MM.1S (cell line): ENCODE data around the gene ANO5.

Experiments used
- DNase-seq: peaks from one replicate; pipeline ENCODE4 v3.0.0-alpha.2; 2015
- H2AFZ ChIP-seq: fragments of 300-600 bp; sonication (generic); 2 replicates; pipeline ENCODE4 v1.6.0; 2016; ENCODE audit warnings: antibody characterized with exemption, low read length
- H3F3A ChIP-seq: fragments of 300-600 bp; sonication (generic); 2 replicates; pipeline ENCODE4 v1.6.1; 2016; ENCODE audit warnings: mild to moderate bottlenecking, antibody characterized with exemption, low read length, moderate library complexity, mixed read lengths; ENCODE audit not compliant: insufficient read depth
- H3K27ac ChIP-seq: fragments of 300-600 bp; sonication (generic); 2 replicates; pipeline ENCODE4 v1.5.1; 2016; ENCODE audit warnings: mild to moderate bottlenecking, low read length
- H3K27me3 ChIP-seq: fragments of 300-600 bp; sonication (generic); replicated peaks from 2 replicates; pipeline ENCODE4 v1.6.0; 2016; ENCODE audit warnings: low read length; ENCODE audit not compliant: insufficient read depth
- H3K36me3 ChIP-seq: fragments of 300-600 bp; sonication (generic); replicated peaks from 2 replicates; pipeline ENCODE4 v1.6.1; 2016; ENCODE audit warnings: mild to moderate bottlenecking, low read length, mixed read lengths; ENCODE audit not compliant: insufficient read depth
- H3K4me1 ChIP-seq: fragments of 300-600 bp; sonication (generic); 2 replicates; pipeline ENCODE4 v1.6.1; 2016; ENCODE audit warnings: low read length, mixed read lengths
- H3K4me2 ChIP-seq: fragments of 300-600 bp; sonication (generic); 2 replicates; pipeline ENCODE4 v1.6.0; 2016; ENCODE audit warnings: low read depth, low read length
- H3K4me3 ChIP-seq: fragments of 300-600 bp; sonication (generic); 2 replicates; pipeline ENCODE4 v1.5.1; 2016; ENCODE audit warnings: low read length, mixed read lengths
- H3K79me2 ChIP-seq: fragments of 300-600 bp; sonication (generic); 2 replicates; pipeline ENCODE4 v1.6.1; 2016; ENCODE audit warnings: mixed run types, low read length, mixed read lengths
- H3K9ac ChIP-seq: fragments of 300-600 bp; sonication (generic); 2 replicates; pipeline ENCODE4 v1.6.1; 2016; ENCODE audit warnings: low read length, mixed read lengths
- H3K9me2 ChIP-seq: fragments of 300-600 bp; sonication (generic); replicated peaks from 2 replicates; pipeline ENCODE4 v1.6.1; 2016; ENCODE audit warnings: mild to moderate bottlenecking, low read length, mixed read lengths; ENCODE audit not compliant: insufficient read depth
- H3K9me3 ChIP-seq: fragments of 300-600 bp; sonication (generic); replicated peaks from 2 replicates; pipeline ENCODE4 v1.6.1; 2016; ENCODE audit warnings: mild to moderate bottlenecking, low read length, mixed read lengths; ENCODE audit not compliant: insufficient read depth
- H4K20me1 ChIP-seq: fragments of 300-600 bp; sonication (generic); 2 replicates; pipeline ENCODE4 v1.6.1; 2016; ENCODE audit warnings: mild to moderate bottlenecking, low read length, moderate library complexity, mixed read lengths; ENCODE audit not compliant: insufficient read depth
- EZH2 ChIP-seq: fragments of 300-600 bp; sonication (generic); optimal IDR thresholded peaks from 2 replicates; pipeline ENCODE3; 2017; ENCODE audit warnings: low read depth, mild to moderate bottlenecking, antibody characterized with exemption, low read length, mixed read lengths
- EZH2phosphoT487 ChIP-seq: fragments of 300-600 bp; sonication (generic); IDR thresholded peaks from 2 replicates; pipeline ENCODE4 v1.6.1; 2018; ENCODE audit warnings: antibody characterized with exemption, low read length
- TF ChIP-seq, protein P1 (sequence below): fragments of 300-600 bp; sonication (generic); IDR thresholded peaks from 2 replicates; pipeline ENCODE4 v1.5.1; 2016; ENCODE audit warnings: antibody characterized with exemption, low read length, mixed read lengths

Gene ANO5

GRCh38 chr11:22180131-22180530 lies 12.8 kb upstream of the ANO5 start:
- no peak for DNase-seq
- Histone ChIP-seq H3K79me2 (no peaks in the 10 kb centered on the region), H3K27ac (no peak overlapping the region), H3K4me1 (no peaks in the 10 kb centered on the region), H3K4me2 (no peak overlapping the region), H3K36me3 (no peaks in the 10 kb centered on the region), H2AFZ (no peak overlapping the region), H3F3A (no peaks in the 10 kb centered on the region), H3K9ac (no peak overlapping the region), H3K9me3 (no peaks in the 10 kb centered on the region), H3K9me2 (no peaks in the 10 kb centered on the region), H3K4me3 (no peak overlapping the region), H4K20me1 (no peaks in the 10 kb centered on the region), H3K27me3 (no peaks in the 10 kb centered on the region)
- TF ChIP-seq EZH2phosphoT487 (no peak), EZH2 (no peak)
- TF ChIP-seq, protein P1, sequence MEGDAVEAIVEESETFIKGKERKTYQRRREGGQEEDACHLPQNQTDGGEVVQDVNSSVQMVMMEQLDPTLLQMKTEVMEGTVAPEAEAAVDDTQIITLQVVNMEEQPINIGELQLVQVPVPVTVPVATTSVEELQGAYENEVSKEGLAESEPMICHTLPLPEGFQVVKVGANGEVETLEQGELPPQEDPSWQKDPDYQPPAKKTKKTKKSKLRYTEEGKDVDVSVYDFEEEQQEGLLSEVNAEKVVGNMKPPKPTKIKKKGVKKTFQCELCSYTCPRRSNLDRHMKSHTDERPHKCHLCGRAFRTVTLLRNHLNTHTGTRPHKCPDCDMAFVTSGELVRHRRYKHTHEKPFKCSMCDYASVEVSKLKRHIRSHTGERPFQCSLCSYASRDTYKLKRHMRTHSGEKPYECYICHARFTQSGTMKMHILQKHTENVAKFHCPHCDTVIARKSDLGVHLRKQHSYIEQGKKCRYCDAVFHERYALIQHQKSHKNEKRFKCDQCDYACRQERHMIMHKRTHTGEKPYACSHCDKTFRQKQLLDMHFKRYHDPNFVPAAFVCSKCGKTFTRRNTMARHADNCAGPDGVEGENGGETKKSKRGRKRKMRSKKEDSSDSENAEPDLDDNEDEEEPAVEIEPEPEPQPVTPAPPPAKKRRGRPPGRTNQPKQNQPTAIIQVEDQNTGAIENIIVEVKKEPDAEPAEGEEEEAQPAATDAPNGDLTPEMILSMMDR: no peak

DNA sequence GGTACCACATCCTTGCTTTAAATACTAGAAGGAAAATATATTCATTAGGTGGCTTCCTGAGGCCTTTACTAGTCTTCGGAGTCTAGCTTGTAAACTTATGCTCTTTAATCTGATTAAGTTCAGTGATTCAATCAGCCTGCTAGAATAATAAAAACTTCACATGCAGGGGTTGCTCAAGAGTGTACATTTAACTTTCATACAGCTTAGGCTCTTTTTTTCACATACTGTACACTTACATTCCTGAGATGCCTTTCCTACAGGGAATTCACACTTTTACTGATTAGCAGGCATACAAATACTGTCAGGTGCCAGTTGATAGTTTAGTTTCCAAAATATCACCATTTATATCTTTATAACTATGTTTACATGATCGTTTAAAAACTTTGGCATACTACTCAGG lies 3.2 kb upstream of the ANO5 start:
- Histone ChIP-seq H3K4me3 (no peak overlapping the region), H3K9ac (no peak overlapping the region), H3F3A (no peaks in the 10 kb centered on the region), H4K20me1 (no peaks in the 10 kb centered on the region), H3K9me2 (no peaks in the 10 kb centered on the region), H3K27ac (no peak overlapping the region), H3K4me1 (peaks cover 7% of the 10 kb centered on the region), H3K36me3 (no peaks in the 10 kb centered on the region), H3K4me2 (no peak overlapping the region), H3K9me3 (no peaks in the 10 kb centered on the region), H3K79me2 (peaks cover 6% of the 10 kb centered on the region), H2AFZ (no peak overlapping the region), H3K27me3 (no peaks in the 10 kb centered on the region)
- no peak for TF ChIP-seq EZH2
- TF ChIP-seq EZH2phosphoT487: no peak
- TF ChIP-seq, protein P1: no peak
- DNase-seq: no peak

GRCh38 chr11:22190827-22191463 lies 1.9 kb upstream of the ANO5 start:
- Histone ChIP-seq H3K27me3 (no peaks in the 10 kb centered on the region), H3K9me3 (no peaks in the 10 kb centered on the region), H3K27ac (no peak overlapping the region), H3K9me2 (no peaks in the 10 kb centered on the region), H3K36me3 (no peaks in the 10 kb centered on the region), H3K79me2 (peaks cover 18% of the 10 kb centered on the region), H3K9ac (no peak overlapping the region), H3K4me3 (no peak overlapping the region), H2AFZ (no peak overlapping the region), H3K4me1 (peaks cover 10% of the 10 kb centered on the region), H3F3A (no peaks in the 10 kb centered on the region), H4K20me1 (no peaks in the 10 kb centered on the region), H3K4me2 (no peak overlapping the region)
- no peak for DNase-seq
- TF ChIP-seq EZH2 (no peak), EZH2phosphoT487 (no peak)
- TF ChIP-seq, protein P1: no peak
